ENCODE results near the gene CREG1. TPM values are rescaled to one million over a fixed set of nuclear protein-coding genes. Genes with fewer than 3 reads are reported as not detected.

The CREG1 gene
- total RNA-seq, 1 experiment from 2014 or later: 63.9 TPM

DNA sequence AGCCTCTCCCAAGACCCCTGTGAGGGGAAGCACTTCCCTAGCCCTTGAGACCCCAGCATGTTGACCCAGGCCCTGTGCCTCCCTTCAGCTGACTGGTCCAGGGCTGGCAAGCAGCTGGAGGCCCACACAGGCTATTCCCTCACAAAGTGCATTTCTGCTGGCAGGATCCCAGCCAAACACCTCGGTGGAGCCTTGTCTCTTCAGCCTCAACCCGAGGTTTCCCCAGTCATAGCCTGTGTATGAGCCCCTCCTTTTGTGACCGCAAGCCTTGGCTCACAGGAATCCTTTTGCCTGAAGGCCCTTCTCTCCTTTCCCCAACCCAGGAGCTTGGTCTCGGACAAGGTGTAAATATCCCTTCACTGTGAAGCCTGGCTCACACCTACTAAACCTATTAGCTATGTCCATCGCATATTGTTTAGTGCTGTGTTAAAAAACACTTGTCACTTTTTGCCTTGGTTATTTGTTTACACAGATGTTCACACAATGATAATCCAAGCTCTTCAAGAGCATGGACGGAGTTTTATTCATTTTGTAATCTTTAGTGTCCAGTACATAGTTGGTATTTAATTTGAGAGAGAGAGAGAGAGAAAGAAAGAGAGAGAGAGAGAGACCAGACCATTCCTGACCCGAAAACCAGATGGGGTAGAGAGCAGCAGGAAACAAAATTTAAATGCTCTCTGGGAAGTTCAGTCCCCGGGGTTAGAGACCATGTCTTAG lies 26.7 kb downstream of the CREG1 start:
- POLR2A ChIA-PET (ENCODE audit: unreplicated experiment): no interaction called here
- CTCF ChIA-PET: no interaction called here
- Histone ChIP-seq H3F3A (ENCODE audit: low read length, unreplicated experiment) (no peaks in the 10 kb centered on the region), H3K4me1 (ENCODE audit: insufficient read depth, low read length) (no peaks in the 10 kb centered on the region), H3K36me3 (ENCODE audit: low read depth, low read length) (no peaks in the 10 kb centered on the region), H3K4me2 (ENCODE audit: low read length) (no peak overlapping the region), H3K27ac (ENCODE audit: low read length) (no peak overlapping the region), H3K9me2 (replicated peaks; ENCODE audit: low read length) (no peaks in the 10 kb centered on the region), H3K9me3 (ENCODE audit: low read length) (no peaks in the 10 kb centered on the region), H2AFZ (ENCODE audit: low read length) (no peak overlapping the region), H3K9ac (ENCODE audit: low read length) (no peak overlapping the region), H3K27me3 (ENCODE audit: low read length) (peaks cover 5% of the 10 kb centered on the region; the same call in 1 of the 2 replicates), H4K20me1 (ENCODE audit: low read length) (no peaks in the 10 kb centered on the region), H3K79me2 (ENCODE audit: low read length) (no peaks in the 10 kb centered on the region), H3K4me3 (ENCODE audit: low read length) (no peak overlapping the region)
- intact Hi-C loops (cut with micrococcal nuclease): no loop called here
- DNase-seq (no peak), ATAC-seq (no peak)
- BruUV-seq (replicated peaks): no TSS peak
- no peak for TF ChIP-seq EZH2phosphoT487 (IDR thresholded peaks at IDR 0.05; ENCODE audit: borderline replicate concordance, low read length)
- TF ChIP-seq, protein P1, sequence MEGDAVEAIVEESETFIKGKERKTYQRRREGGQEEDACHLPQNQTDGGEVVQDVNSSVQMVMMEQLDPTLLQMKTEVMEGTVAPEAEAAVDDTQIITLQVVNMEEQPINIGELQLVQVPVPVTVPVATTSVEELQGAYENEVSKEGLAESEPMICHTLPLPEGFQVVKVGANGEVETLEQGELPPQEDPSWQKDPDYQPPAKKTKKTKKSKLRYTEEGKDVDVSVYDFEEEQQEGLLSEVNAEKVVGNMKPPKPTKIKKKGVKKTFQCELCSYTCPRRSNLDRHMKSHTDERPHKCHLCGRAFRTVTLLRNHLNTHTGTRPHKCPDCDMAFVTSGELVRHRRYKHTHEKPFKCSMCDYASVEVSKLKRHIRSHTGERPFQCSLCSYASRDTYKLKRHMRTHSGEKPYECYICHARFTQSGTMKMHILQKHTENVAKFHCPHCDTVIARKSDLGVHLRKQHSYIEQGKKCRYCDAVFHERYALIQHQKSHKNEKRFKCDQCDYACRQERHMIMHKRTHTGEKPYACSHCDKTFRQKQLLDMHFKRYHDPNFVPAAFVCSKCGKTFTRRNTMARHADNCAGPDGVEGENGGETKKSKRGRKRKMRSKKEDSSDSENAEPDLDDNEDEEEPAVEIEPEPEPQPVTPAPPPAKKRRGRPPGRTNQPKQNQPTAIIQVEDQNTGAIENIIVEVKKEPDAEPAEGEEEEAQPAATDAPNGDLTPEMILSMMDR (conservative IDR thresholded peaks at IDR 0.05; ENCODE audit: low read depth, low read length): no peak
- TF ChIP-seq EZH2 (IDR thresholded peaks at IDR 0.05; ENCODE audit: low read length, unreplicated experiment): no peak

DNA sequence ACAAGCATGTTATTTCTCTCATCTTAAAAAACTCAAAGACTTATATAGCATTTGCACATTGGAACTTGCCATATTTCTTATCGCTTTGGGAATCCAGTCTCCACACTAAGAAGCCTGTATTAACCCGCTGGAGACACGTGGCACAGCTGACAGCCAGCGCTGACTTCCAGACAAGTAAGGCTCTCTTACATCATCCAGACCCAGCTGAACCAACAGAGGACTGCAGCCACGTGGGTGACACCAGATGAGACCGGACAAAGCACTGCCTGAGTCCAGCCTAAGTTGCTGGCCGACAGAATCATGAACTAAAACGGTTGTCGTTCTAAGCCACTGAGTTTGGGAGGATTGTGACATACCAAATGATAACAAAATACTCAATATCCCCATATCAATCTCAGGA lies 28.9 kb downstream of the CREG1 start:
- intact Hi-C loops (cut with micrococcal nuclease): no loop called here
- Histone ChIP-seq H4K20me1 (ENCODE audit: low read length) (no peaks in the 10 kb centered on the region), H3K79me2 (ENCODE audit: low read length) (no peaks in the 10 kb centered on the region), H3K9me3 (ENCODE audit: low read length) (no peaks in the 10 kb centered on the region), H3F3A (ENCODE audit: low read length, unreplicated experiment) (no peaks in the 10 kb centered on the region), H3K4me2 (ENCODE audit: low read length) (no peak overlapping the region), H3K4me3 (ENCODE audit: low read length) (no peak overlapping the region), H3K36me3 (ENCODE audit: low read depth, low read length) (no peaks in the 10 kb centered on the region), H2AFZ (ENCODE audit: low read length) (no peak overlapping the region), H3K4me1 (ENCODE audit: insufficient read depth, low read length) (no peaks in the 10 kb centered on the region), H3K9me2 (replicated peaks; ENCODE audit: low read length) (no peaks in the 10 kb centered on the region), H3K27me3 (ENCODE audit: low read length) (peaks cover 11% of the 10 kb centered on the region; the same call in 1 of the 2 replicates), H3K27ac (ENCODE audit: low read length) (no peak overlapping the region), H3K9ac (ENCODE audit: low read length) (no peak overlapping the region)
- TF ChIP-seq, protein P1 (conservative IDR thresholded peaks at IDR 0.05; ENCODE audit: low read depth, low read length): no peak
- no peak for TF ChIP-seq EZH2 (IDR thresholded peaks at IDR 0.05; ENCODE audit: low read length, unreplicated experiment)
- TF ChIP-seq EZH2phosphoT487 (IDR thresholded peaks at IDR 0.05; ENCODE audit: borderline replicate concordance, low read length): no peak
- ATAC-seq (no peak), DNase-seq (no peak)
- CTCF ChIA-PET: no interaction called here
- POLR2A ChIA-PET (ENCODE audit: unreplicated experiment): no interaction called here
- no TSS peak for BruUV-seq (replicated peaks)

DNA sequence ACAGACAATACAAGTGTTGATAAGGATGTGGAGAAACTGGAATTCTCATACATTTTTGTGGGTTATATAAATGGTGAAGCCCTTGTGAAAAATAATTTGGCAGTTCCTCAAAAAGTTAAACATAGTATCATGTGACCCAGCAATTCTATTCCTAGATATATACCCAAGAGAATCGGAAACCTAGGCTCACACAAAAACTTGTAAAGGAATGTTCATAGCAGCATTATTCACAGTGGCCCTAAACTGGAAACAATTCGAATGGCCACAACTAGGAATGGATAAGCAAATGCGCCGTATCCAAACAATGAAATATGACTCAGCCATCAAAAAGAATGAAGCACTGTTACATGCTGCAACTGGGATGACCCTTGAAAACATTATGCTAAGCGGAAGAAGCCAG lies 31.3 kb downstream of the CREG1 start:
- CTCF ChIA-PET: interaction anchor here (0.6 kb wide), 1 partner anchor 302 kb away, joined by 3 read pairs; no protein-coding TSS in a partner anchor
- Histone ChIP-seq H3K27ac (ENCODE audit: low read length) (no peak overlapping the region), H3K4me3 (ENCODE audit: low read length) (no peak overlapping the region), H3K9me2 (replicated peaks; ENCODE audit: low read length) (no peaks in the 10 kb centered on the region), H3K79me2 (ENCODE audit: low read length) (no peaks in the 10 kb centered on the region), H3K9me3 (ENCODE audit: low read length) (no peaks in the 10 kb centered on the region), H3K27me3 (ENCODE audit: low read length) (peaks cover 11% of the 10 kb centered on the region; the same call in 1 of the 2 replicates), H4K20me1 (ENCODE audit: low read length) (no peaks in the 10 kb centered on the region), H3K9ac (ENCODE audit: low read length) (no peak overlapping the region), H3K4me1 (ENCODE audit: insufficient read depth, low read length) (no peaks in the 10 kb centered on the region), H3K36me3 (ENCODE audit: low read depth, low read length) (no peaks in the 10 kb centered on the region), H2AFZ (ENCODE audit: low read length) (no peak overlapping the region), H3F3A (ENCODE audit: low read length, unreplicated experiment) (no peaks in the 10 kb centered on the region), H3K4me2 (ENCODE audit: low read length) (no peak overlapping the region)
- POLR2A ChIA-PET (ENCODE audit: unreplicated experiment): no interaction called here
- TF ChIP-seq, protein P1 (conservative IDR thresholded peaks at IDR 0.05; ENCODE audit: low read depth, low read length): no peak
- TF ChIP-seq EZH2phosphoT487 (IDR thresholded peaks at IDR 0.05; ENCODE audit: borderline replicate concordance, low read length) (no peak), EZH2 (IDR thresholded peaks at IDR 0.05; ENCODE audit: low read length, unreplicated experiment) (no peak)
- peak; percentile 25 for DNase-seq
- intact Hi-C loops (cut with micrococcal nuclease): no loop called here
- no TSS peak for BruUV-seq (replicated peaks)
- ATAC-seq: no peak

All from PC-3 (cell line).